ENCODE results near the gene GALNT10. TPM values are rescaled to one million over a fixed set of nuclear protein-coding genes. Genes with fewer than 3 reads are reported as not detected.

GALNT10 gene
- total and polyA plus RNA-seq, 2 of the 8 experiments (the other 6 are each of a cell fraction or from before 2014, with no cell fraction given), result 4.6 to 15.5 TPM

- Histone ChIP-seq H4K91ac (replicated peaks; ENCODE audit: insufficient read length, low read length) (no peak overlapping the region), H3K4me2 (ENCODE audit: insufficient read depth in 1 of 2, low read depth in 2 of 2, low read length in 2 of 2) (no peak overlapping the region), H3K23me2 (ENCODE audit: low read depth, low read length) (no peaks in the 10 kb centered on the region), H3K56ac (replicated peaks; ENCODE audit: insufficient read length, low read depth, low read length) (no peak overlapping the region), H3K18ac (ENCODE audit: extremely low read depth, low read length) (no peak overlapping the region), H3K4me3 (ENCODE audit: extremely low read depth in 1 of 4, insufficient read depth in 2 of 4, low read depth in 3 of 4, low read length in 4 of 4) (no peak overlapping the region), H3K79me2 (ENCODE audit: control insufficient read depth in 1 of 2, insufficient read depth in 2 of 2, low read length in 2 of 2) (no peaks in the 10 kb centered on the region), H3K4me1 (replicated peaks in 1 of 4; ENCODE audit: control insufficient read depth in 3 of 4, insufficient read depth in 4 of 4, low read length in 3 of 4) (peaks cover 15 to 22% (median 16%) of the 10 kb centered on the region in 4 experiments), H4K20me1 (replicated peaks in 1 of 2; ENCODE audit: control insufficient read depth in 1 of 2, insufficient read depth in 2 of 2, low read length in 2 of 2) (no peaks in the 10 kb centered on the region), H2BK12ac (ENCODE audit: low read depth, low read length) (no peak overlapping the region), H2BK20ac (ENCODE audit: low read length) (0 out of 2 replicates have a peak overlapping the region, but pooled peaks have one; percentile 48), H3K27ac (ENCODE audit: low read depth, low read length) (no peak overlapping the region), H2AK5ac (ENCODE audit: low read depth, low read length) (no peak overlapping the region), H3K9ac (replicated peaks in 1 of 4; ENCODE audit: extremely low read depth in 1 of 4, low read depth in 3 of 4, low read length in 3 of 4) (no peak overlapping the region), H3K23ac (ENCODE audit: insufficient read length) (no peak overlapping the region), H2BK15ac (ENCODE audit: low read length) (no peak overlapping the region), H4K8ac (ENCODE audit: extremely low read depth, insufficient read depth, low read length) (no peak overlapping the region), H3K9me3 (ENCODE audit: insufficient read depth in 2 of 2, low read depth in 1 of 2, low read length in 1 of 2) (no peaks in the 10 kb centered on the region), H3K79me1 (ENCODE audit: low read depth, low read length) (no peaks in the 10 kb centered on the region), H3K4ac (replicated peaks; ENCODE audit: insufficient read length, low read depth, low read length) (no peak overlapping the region), H3K27me3 (replicated peaks in 1 of 4; ENCODE audit: control insufficient read depth in 3 of 4, extremely low read depth in 1 of 4, insufficient read depth in 3 of 4, low read length in 3 of 4) (no peaks in the 10 kb centered on the region), H2BK120ac (replicated peaks; ENCODE audit: low read depth, low read length) (peak overlapping the region; percentile 86), H2BK5ac (ENCODE audit: low read depth, low read length) (no peak overlapping the region), H3K14ac (ENCODE audit: insufficient read length) (no peak overlapping the region), H2AFZ (ENCODE audit: low read length) (no peak overlapping the region), H3K36me3 (ENCODE audit: control insufficient read depth in 2 of 4, insufficient read depth in 4 of 4, low read length in 3 of 4) (no peaks in the 10 kb centered on the region), H4K5ac (ENCODE audit: insufficient read length, low read depth, low read length) (no peak overlapping the region)
- 89% methylated on average over 1 of the region's 1 CpG; no CpG with 5 or more reads in 1 of the 2 experiments for WGBS, 2 experiments (ENCODE audit: extremely low coverage in 1 of 2, insufficient coverage in 1 of 2, insufficient read length in 1 of 2, insufficient replicate concordance in 2 of 2, low coverage in 1 of 2, low lambda C conversion rate in 2 of 2, missing lambda C conversion rate in 1 of 2)
- TF ChIP-seq RBBP5 (IDR thresholded peaks at IDR 0.05; ENCODE audit: borderline replicate concordance, low read depth, low read length) (no peak), E2F6 (IDR thresholded peaks at IDR 0.05) (no peak)
- FAIRE-seq, result no peak
- DNase-seq (ENCODE audit: low read depth in 1 of 2, low spot score in 2 of 2), result no peak
- ChIA-PET CTCF (ENCODE audit: partially characterized antibody) (interaction anchor here (0.6 to 18.4 kb wide), 9 partner anchors 7 to 386 kb away, joined by 3 to 167 read pairs (median 8); no protein-coding TSS in a partner anchor), POLR2A (ENCODE audit: partially characterized antibody) (interaction anchor here (1.4 kb wide), 1 partner anchor 62 kb away, joined by 3 read pairs; no protein-coding TSS in a partner anchor)
Observed at GRCh38 chr5:154164249-154164581, 26.3 kb upstream of the GALNT10 start.
